CD4-positive, alpha-beta memory T cell (primary cell): ENCODE measurements around the gene TERB1. TPM values are rescaled to one million over a fixed set of nuclear protein-coding genes. Genes with fewer than 3 reads are reported as not detected.

ENCODE experiments used
- CTCF ChIA-PET: fragments of 350-600 bp; sonication (Branson Sonifier 250); formaldehyde crosslinking; loops from one replicate; lab custom pipeline; 2021; ENCODE audit warnings: inconsistent platforms; ENCODE audit not compliant: partially characterized antibody; lab: Charles Lee
- POLR2A ChIA-PET: fragments of 350-600 bp; sonication (Branson Sonifier 250); formaldehyde crosslinking; loops from one replicate; lab custom pipeline; 2021; ENCODE audit not compliant: partially characterized antibody; lab: Charles Lee
- DNase-seq, 5 donors: peaks; one replicate each; pipeline versions ENCODE4 v3.0.0 to v3.0.0-alpha.2; 2020 to 2022; ENCODE audit warnings: mixed read lengths in 1 of 5
- H3K27ac ChIP-seq: one replicate; pipeline ENCODE4 v1.7.0; 2013; ENCODE audit warnings: low read depth, low read length
- H3K27me3 ChIP-seq: 2 replicates; pipeline ENCODE4 v1.7.0; 2013; ENCODE audit warnings: mild to moderate bottlenecking, low read length, moderate library complexity; ENCODE audit not compliant: insufficient read depth
- H3K36me3 ChIP-seq: 2 replicates; pipeline ENCODE4 v1.7.0; 2013; ENCODE audit warnings: mild to moderate bottlenecking, low read length, moderate library complexity; ENCODE audit not compliant: insufficient read depth
- H3K4me1 ChIP-seq: 2 replicates; pipeline ENCODE4 v1.7.0; 2013; ENCODE audit warnings: mild to moderate bottlenecking, low read length, moderate library complexity; ENCODE audit not compliant: insufficient read depth
- H3K4me3 ChIP-seq, 2 donors: one replicate each; pipeline ENCODE4 v1.7.0; 2013; ENCODE audit warnings: low read length in 2 of 2, mild to moderate bottlenecking in 1 of 2
- H3K9me3 ChIP-seq, 2 donors: one replicate each; pipeline ENCODE4 v1.7.0; 2013; ENCODE audit warnings: low read length in 2 of 2, control low read depth in 1 of 2; ENCODE audit not compliant: control insufficient read depth in 1 of 2
- H3K27ac Mint-ChIP-seq, 7 donors: one replicate each; pipeline ENCODE4 v1.8.0; 2020 to 2021; ENCODE audit warnings: mixed read lengths in 7 of 7, mild to moderate bottlenecking in 6 of 7, inconsistent platforms in 3 of 7, moderate library complexity in 3 of 7
- H3K27me3 Mint-ChIP-seq, 2 donors: one replicate each; pipeline ENCODE4 v1.8.0; 2020 to 2021; ENCODE audit warnings: mixed read lengths in 2 of 2
- H3K36me3 Mint-ChIP-seq, 2 donors: one replicate each; pipeline ENCODE4 v1.8.0; 2020 to 2021; ENCODE audit warnings: mixed read lengths in 2 of 2, inconsistent platforms in 1 of 2, mild to moderate bottlenecking in 1 of 2
- H3K4me1 Mint-ChIP-seq, 4 donors: one replicate each; pipeline ENCODE4 v1.8.0; 2020 to 2021; ENCODE audit warnings: mixed read lengths in 4 of 4, mild to moderate bottlenecking in 1 of 4
- H3K4me3 Mint-ChIP-seq, 8 donors: one replicate each; pipeline ENCODE4 v1.8.0; 2020 to 2021; ENCODE audit warnings: mixed read lengths in 8 of 8, mild to moderate bottlenecking in 7 of 8, moderate library complexity in 6 of 8, inconsistent platforms in 3 of 8
- H3K9me3 Mint-ChIP-seq, 8 donors: one replicate each; pipeline ENCODE4 v1.8.0; 2020 to 2021; ENCODE audit warnings: mixed read lengths in 8 of 8, mild to moderate bottlenecking in 5 of 8, inconsistent platforms in 3 of 8, moderate library complexity in 1 of 8
- intact Hi-C: fragments of 100-400 bp; cut with micrococcal nuclease; formaldehyde crosslinking; loops from one replicate; pipeline ENCODE4 v1.15.1; 2023
- polyA plus RNA-seq, 2 donors: library from polyadenylated mRNA; unstranded; fragments of 300-500 nt; fragmentation: Illumina TruSeq; gene quantifications; one replicate each; pipeline ENCODE4 v1.2.3, GENCODE V29; 2021
- total RNA-seq, 2 experiments: library from RNA; stranded (reverse); gene quantifications; one replicate each; pipeline ENCODE4 v1.2.3, GENCODE V29; 2021

Gene TERB1
- total and polyA plus RNA-seq, 4 experiments from 2014 or later = 0.83 to 1.1 TPM; not detected in 2

DNA sequence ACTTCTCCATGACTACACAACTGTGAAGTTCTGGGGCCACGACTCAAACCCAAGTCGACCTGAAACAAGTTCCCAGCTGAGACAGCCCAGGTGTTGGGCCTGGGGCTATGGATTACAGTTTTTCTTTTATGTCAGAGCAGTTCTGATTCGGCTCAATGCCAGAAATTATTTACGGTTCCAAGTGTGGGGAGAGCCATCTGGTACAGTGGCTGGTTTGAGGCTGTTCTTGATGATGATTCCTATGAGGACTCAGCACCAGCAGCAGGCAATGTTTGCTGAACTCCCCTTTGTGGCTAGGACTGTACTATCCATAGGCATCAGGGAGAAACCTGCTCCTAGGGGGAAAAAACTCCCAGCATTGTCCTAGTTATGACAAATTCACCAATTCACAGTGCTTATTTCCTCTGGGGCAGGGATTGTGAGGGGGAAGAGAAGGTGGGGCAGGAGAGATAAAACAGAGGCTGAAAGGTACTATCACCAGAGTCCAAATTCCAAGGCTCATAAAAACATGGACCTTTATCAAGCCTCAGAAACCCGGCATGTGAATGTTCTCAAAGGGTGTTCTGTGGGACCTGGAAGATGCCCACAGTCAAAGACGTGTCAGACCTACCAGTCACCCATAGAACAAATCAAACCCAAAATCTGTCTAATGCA is 86.6 kb downstream of the TERB1 start:
- Histone ChIP-seq H3K4me3 (no peak overlapping the region), H3K4me1 (no peaks in the 10 kb centered on the region), H3K36me3 (no peaks in the 10 kb centered on the region), H3K9me3 (no peaks in the 10 kb centered on the region), H3K27me3 (no peaks in the 10 kb centered on the region), H3K27ac (no peak overlapping the region)
- CTCF ChIA-PET = no interaction called here
- Mint-ChIP-seq H3K4me1 (no peaks in the 10 kb centered on the region), H3K9me3 (peaks cover 0 to 2% (median 0%) of the 10 kb centered on the region in 8 donors), H3K36me3 (peaks cover 8 to 11% of the 10 kb centered on the region in 2 donors), H3K4me3 (no peak overlapping the region), H3K27me3 (peaks cover 0 to 4% of the 10 kb centered on the region in 2 donors), H3K27ac (no peak overlapping the region)
- POLR2A ChIA-PET = no interaction called here
- intact Hi-C loops = no loop called here
- DNase-seq = no peak

DNA sequence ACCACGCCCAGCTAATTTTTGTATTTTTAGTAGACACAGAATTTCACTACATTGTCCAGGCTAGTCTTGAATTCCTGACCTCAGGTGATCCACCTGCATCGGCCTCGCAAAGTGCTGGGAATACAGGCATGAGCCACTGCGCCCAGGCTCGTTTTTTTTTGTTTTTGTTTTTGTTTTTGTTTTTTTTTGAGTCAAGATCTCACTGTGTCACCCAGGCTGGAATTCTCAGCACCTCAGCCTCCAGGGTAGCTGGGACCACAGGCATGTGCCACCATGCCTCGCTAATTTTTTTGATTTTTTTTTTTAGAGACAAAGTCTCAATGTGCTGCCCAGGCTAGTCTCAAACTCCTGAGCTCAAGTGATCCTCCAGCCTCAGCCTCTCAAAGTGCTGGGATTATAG is 87.3 kb downstream of the TERB1 start:
- POLR2A ChIA-PET = no interaction called here
- no peak for DNase-seq
- intact Hi-C loops = no loop called here
- H3K4me3 ChIP-seq = no peak overlapping the region
- H3K4me3 Mint-ChIP-seq = no peak overlapping the region
- no peaks in the 10 kb centered on the region for H3K36me3 ChIP-seq
- CTCF ChIA-PET = interaction anchor here (1.6 kb wide), 1 partner anchor 14 kb away, joined by 7 read pairs; no protein-coding TSS in a partner anchor
- no peak overlapping the region for H3K27ac Mint-ChIP-seq
- no peaks in the 10 kb centered on the region for H3K4me1 Mint-ChIP-seq
- H3K27ac ChIP-seq = no peak overlapping the region
- H3K27me3 Mint-ChIP-seq = peaks cover 0 to 4% of the 10 kb centered on the region in 2 donors
- H3K9me3 ChIP-seq = no peaks in the 10 kb centered on the region
- H3K27me3 ChIP-seq = no peaks in the 10 kb centered on the region
- H3K4me1 ChIP-seq = no peaks in the 10 kb centered on the region
- peaks cover 3 to 6% of the 10 kb centered on the region in 2 donors for H3K36me3 Mint-ChIP-seq
- H3K9me3 Mint-ChIP-seq = peaks cover 0 to 2% (median 0%) of the 10 kb centered on the region in 8 donors

DNA sequence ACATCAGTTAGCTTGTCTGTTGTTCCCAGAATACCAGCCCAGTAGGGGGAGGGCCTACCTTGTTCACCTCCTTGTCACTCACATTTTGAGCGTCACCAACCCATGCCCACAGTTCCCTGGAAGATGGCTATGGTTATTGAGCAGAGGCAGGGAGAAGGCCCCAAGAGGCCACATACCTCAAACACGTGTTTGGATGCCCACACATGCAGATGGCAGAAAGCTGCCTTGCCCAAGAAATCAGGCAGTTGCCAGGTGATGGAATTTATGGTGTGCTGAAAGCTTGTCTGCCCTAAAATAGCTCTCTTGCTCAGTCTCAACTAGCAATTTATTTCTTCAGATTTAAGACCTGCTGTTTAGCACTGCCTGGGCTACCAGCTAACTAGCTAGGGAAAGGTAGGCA is 88.3 kb downstream of the TERB1 start:
- no peaks in the 10 kb centered on the region for H3K27me3 ChIP-seq
- Mint-ChIP-seq H3K27me3 (peaks cover 0 to 9% of the 10 kb centered on the region in 2 donors), H3K27ac (no peak overlapping the region), H3K4me1 (no peaks in the 10 kb centered on the region), H3K9me3 (peaks cover 0 to 2% (median 0%) of the 10 kb centered on the region in 8 donors), H3K4me3 (no peak overlapping the region), H3K36me3 (peaks cover 0 to 3% of the 10 kb centered on the region in 2 donors)
- no peaks in the 10 kb centered on the region for H3K9me3 ChIP-seq
- H3K4me1 ChIP-seq = no peaks in the 10 kb centered on the region
- intact Hi-C loops = no loop called here
- H3K27ac ChIP-seq = no peak overlapping the region
- ChIA-PET CTCF (interaction anchor here (1.6 kb wide), 1 partner anchor 15 kb away, joined by 7 read pairs; no protein-coding TSS in a partner anchor), POLR2A (no interaction called here)
- no peaks in the 10 kb centered on the region for H3K36me3 ChIP-seq
- DNase-seq = no peak
- no peak overlapping the region for H3K4me3 ChIP-seq

DNA sequence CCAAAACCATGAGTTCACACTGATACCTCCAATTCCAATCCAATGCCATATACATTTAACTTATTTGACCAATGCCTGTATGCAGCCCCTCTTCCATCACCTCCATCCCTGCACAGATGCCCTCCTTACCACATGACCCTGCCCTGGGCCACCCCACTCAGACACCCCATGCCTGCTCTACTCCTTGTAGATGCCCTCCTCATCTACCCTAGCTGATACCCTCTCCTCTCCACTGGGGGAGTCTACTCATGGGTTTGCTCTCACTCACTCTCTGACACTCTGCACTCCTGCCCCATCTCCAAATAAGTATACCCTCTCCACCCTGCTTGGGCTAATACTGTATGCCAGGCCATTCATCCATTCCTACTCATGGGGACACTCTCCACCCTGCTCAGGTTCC is 88.9 kb downstream of the TERB1 start:
- no peaks in the 10 kb centered on the region for H3K4me1 ChIP-seq
- CTCF ChIA-PET = interaction anchor here (1.6 kb wide), 1 partner anchor 15 kb away, joined by 7 read pairs; no protein-coding TSS in a partner anchor
- H3K27ac ChIP-seq = no peak overlapping the region
- no peak overlapping the region for H3K4me3 ChIP-seq
- Mint-ChIP-seq H3K9me3 (peaks cover 0 to 2% (median 0%) of the 10 kb centered on the region in 8 donors), H3K4me3 (no peak overlapping the region), H3K27me3 (peaks cover 0 to 9% of the 10 kb centered on the region in 2 donors), H3K36me3 (peaks cover 0 to 1% of the 10 kb centered on the region in 2 donors), H3K27ac (no peak overlapping the region), H3K4me1 (no peaks in the 10 kb centered on the region)
- H3K9me3 ChIP-seq = no peaks in the 10 kb centered on the region
- POLR2A ChIA-PET = no interaction called here
- no peaks in the 10 kb centered on the region for H3K36me3 ChIP-seq
- H3K27me3 ChIP-seq = no peaks in the 10 kb centered on the region
- DNase-seq = no peak
- intact Hi-C loops = no loop called here

DNA sequence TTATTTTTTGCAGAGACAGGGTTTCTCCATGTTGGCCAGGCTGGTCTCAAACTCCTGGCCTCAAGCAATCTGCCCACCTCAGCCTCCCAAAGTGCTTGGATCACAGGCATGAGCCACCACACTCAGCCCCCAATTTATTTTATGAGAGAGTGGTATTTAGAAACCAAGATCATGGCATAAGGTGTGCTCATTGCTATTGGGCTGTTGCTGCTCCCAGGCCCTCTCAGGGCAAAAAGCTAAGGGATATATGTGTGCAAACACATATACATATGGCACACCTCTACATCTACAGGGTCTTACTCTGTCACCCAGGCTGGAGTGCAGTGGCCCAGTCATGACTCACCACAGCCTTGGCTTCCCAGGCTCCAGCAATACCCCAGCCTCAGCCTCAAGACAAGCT is 89.8 kb downstream of the TERB1 start:
- Histone ChIP-seq H3K9me3 (no peaks in the 10 kb centered on the region), H3K4me3 (no peak overlapping the region), H3K27ac (no peak overlapping the region), H3K27me3 (no peaks in the 10 kb centered on the region), H3K36me3 (no peaks in the 10 kb centered on the region), H3K4me1 (no peaks in the 10 kb centered on the region)
- intact Hi-C loops = no loop called here
- ChIA-PET CTCF (no interaction called here), POLR2A (no interaction called here)
- Mint-ChIP-seq H3K4me1 (no peaks in the 10 kb centered on the region), H3K36me3 (peaks cover 0 to 1% of the 10 kb centered on the region in 2 donors), H3K27ac (no peak overlapping the region), H3K4me3 (no peak overlapping the region), H3K27me3 (peaks cover 0 to 9% of the 10 kb centered on the region in 2 donors), H3K9me3 (peaks cover 0 to 2% (median 0%) of the 10 kb centered on the region in 8 donors)
- no peak for DNase-seq

DNA sequence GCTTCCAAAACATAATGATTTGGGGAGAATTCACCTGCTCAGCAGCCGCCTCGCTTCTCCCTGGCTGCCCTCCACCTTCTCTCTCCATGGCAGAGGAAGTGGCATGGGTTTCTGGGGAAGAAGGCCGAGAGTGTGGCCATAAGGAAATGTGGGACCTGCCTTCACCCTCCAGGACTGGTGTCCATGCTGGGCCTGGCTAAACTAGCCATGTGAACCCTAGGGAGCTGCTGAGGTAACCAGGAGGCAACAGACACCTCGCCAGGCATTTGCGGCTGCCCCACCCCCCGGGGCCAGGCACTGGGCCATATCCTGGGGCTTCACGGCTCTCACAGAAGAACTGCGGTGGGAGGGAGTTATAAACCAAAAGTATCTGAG is 94.9 kb downstream of the TERB1 start:
- no peak for DNase-seq
- no peaks in the 10 kb centered on the region for H3K4me1 ChIP-seq
- Mint-ChIP-seq H3K9me3 (peaks cover 0 to 2% (median 0%) of the 10 kb centered on the region in 8 donors), H3K36me3 (no peaks in the 10 kb centered on the region), H3K4me3 (no peak overlapping the region), H3K27me3 (peaks cover 3 to 4% of the 10 kb centered on the region in 2 donors), H3K4me1 (no peaks in the 10 kb centered on the region), H3K27ac (no peak overlapping the region)
- no peak overlapping the region for H3K27ac ChIP-seq
- POLR2A ChIA-PET = no interaction called here
- no peaks in the 10 kb centered on the region for H3K9me3 ChIP-seq
- no peaks in the 10 kb centered on the region for H3K27me3 ChIP-seq
- CTCF ChIA-PET = no interaction called here
- H3K36me3 ChIP-seq = no peaks in the 10 kb centered on the region
- no peak overlapping the region for H3K4me3 ChIP-seq
- intact Hi-C loops = no loop called here

DNA sequence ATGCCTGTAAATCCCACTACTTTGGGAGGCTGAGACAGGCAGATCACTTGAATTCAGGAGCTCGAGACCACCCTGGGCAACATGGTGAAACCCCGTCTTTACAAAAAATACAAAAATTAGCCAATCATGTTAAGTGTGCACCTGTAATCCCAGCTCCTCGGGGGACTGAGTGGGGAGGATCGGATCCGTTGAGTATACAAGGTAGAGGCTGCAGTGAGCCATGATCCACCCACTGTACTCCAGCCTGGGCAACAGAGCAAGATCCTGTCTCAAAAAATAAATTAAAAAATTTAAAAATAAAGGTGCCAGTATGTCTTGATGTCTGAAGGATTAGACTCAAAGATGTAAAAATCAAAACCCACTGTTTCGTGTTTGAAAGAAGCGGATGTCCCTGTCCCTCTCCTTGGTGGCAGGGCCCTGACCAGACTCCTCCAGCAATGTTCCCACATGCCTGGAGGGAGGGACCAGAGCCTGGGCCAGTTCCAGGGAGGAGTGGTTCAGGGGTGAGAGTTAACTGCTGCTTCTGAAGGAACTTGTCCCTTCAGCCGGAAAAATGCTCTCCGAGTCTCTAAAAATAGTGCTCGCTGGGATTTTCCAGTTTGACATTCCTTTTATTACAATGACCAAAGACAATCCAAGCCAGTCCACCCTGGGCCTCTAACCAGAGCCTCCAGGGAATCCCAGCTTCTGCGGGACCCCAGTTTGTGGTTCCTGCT is 95.4 kb downstream of the TERB1 start:
- Mint-ChIP-seq H3K36me3 (no peaks in the 10 kb centered on the region), H3K4me1 (peaks cover 0 to under 1% (median 0%) of the 10 kb centered on the region in 4 donors), H3K27ac (no peak overlapping the region), H3K4me3 (no peak overlapping the region), H3K27me3 (peaks cover 3 to 4% of the 10 kb centered on the region in 2 donors), H3K9me3 (peaks cover 0 to 2% (median 0%) of the 10 kb centered on the region in 8 donors)
- Histone ChIP-seq H3K36me3 (no peaks in the 10 kb centered on the region), H3K27ac (no peak overlapping the region), H3K9me3 (no peaks in the 10 kb centered on the region), H3K27me3 (no peaks in the 10 kb centered on the region), H3K4me1 (no peaks in the 10 kb centered on the region), H3K4me3 (no peak overlapping the region)
- intact Hi-C loops = no loop called here
- POLR2A ChIA-PET = no interaction called here
- no peak for DNase-seq
- CTCF ChIA-PET = no interaction called here
